ENCODE data around the gene CC2D1B.
"Not testable (repeated sequence)": the region's sequence is repeated elsewhere in the genome, so short reads cannot be mapped to it uniquely, and the experiment has no call there.

The CC2D1B gene

DNA sequence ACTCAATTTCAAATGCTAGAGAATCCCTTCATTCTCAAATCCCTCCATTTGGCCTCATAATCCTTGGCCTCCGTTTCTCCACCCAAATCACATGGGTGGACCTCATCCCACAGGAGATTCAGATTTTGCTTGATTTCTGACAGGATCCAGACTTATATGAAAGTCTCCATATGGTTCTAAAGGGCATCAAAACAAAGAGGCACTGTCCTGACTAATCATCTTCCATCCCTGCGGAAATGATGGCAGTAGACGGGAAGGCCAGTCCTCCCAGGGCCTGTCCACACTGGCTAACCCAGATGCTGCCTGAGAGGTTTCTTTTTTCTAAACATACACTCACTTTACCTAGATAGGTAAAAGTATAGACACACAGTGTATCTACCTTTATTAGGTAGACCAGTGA, 19.4 kb upstream of the CC2D1B start:
- no peaks in the 10 kb centered on the region for H3K27me3 ChIP-seq (ENCODE audit: control insufficient read depth, insufficient read depth, low read length)
- H3K9ac ChIP-seq (ENCODE audit: low read length) = no peak overlapping the region
- H3K4me3 ChIP-seq (ENCODE audit: low read length) = no peak overlapping the region
- no peaks in the 10 kb centered on the region for H3K36me3 ChIP-seq (ENCODE audit: control insufficient read depth, insufficient read depth, low read length)
- H3K4me1 ChIP-seq (ENCODE audit: control insufficient read depth, insufficient read depth, low read length) = no peaks in the 10 kb centered on the region
- no peaks in the 10 kb centered on the region for H3K9me3 ChIP-seq (ENCODE audit: control insufficient read depth, low read length)

DNA sequence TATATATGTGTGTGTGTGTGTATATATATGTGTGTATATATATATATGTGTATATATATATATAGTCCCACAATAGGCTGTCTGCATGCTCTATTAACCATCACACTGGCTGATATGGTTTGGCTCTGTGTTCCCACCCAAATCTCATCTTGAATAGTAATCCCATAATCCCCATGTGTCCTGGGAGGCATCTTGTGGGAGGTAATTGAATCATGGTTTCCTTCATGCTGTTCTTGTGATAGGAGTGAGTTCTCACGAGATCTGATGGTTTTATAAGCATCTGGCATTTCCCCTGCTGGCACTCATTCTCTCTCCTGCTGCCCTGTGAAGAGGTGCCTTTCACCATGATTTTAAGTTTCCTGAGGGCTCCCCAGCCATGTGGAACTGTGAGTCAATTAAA, 3.8 kb upstream of the CC2D1B start:
- not testable (repeated sequence) for H3K9me3 ChIP-seq (ENCODE audit: control insufficient read depth, low read length); H3K4me1 ChIP-seq (ENCODE audit: control insufficient read depth, insufficient read depth, low read length); H3K4me3 ChIP-seq (ENCODE audit: low read length); H3K9ac ChIP-seq (ENCODE audit: low read length); H3K27me3 ChIP-seq (ENCODE audit: control insufficient read depth, insufficient read depth, low read length); H3K36me3 ChIP-seq (ENCODE audit: control insufficient read depth, insufficient read depth, low read length)

DNA sequence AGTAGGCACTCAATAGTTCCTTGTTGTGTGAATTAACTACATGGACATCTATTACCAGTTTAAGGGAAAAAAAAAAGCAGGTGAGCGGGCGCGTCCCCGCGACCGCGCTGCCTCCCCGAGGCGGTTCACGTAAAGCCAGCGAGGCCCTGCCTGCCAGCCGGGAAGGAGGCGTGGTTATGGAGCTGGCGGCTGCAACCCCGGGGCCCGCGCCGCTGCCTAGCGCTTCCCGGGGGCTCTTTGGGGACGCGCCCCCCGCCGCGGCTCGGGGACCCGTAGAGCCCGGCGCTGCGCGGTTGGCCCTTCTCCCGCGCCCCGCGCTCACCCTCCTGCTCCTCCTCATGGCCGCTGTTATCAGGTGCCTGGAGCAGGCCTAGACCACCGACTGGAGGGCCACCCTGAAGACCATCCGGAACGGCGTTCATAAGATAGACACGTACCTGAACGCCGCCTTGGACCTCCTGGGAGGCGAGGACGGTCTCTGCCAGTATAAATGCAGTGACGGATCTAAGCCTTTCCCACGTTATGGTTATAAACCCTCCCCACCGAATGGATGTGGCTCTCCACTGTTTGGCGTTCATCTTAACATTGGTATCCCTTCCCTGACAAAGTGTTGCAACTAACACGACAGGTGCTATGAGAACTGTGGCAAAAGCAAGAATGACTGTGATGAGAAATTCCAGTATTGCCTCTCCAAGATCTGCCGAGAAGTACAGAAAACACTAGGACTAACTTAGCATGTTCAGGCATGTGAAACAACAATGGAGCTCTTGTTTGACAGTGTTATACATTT, 2.6 kb upstream of the CC2D1B start:
- Histone ChIP-seq H3K36me3 (ENCODE audit: control insufficient read depth, insufficient read depth, low read length) (no peaks in the 10 kb centered on the region), H3K27me3 (ENCODE audit: control insufficient read depth, insufficient read depth, low read length) (no peaks in the 10 kb centered on the region), H3K4me1 (ENCODE audit: control insufficient read depth, insufficient read depth, low read length) (peaks cover 14% of the 10 kb centered on the region), H3K4me3 (ENCODE audit: low read length) (no peak overlapping the region), H3K9ac (ENCODE audit: low read length) (peak overlapping the region; percentile 56), H3K9me3 (ENCODE audit: control insufficient read depth, low read length) (no peaks in the 10 kb centered on the region)

DNA sequence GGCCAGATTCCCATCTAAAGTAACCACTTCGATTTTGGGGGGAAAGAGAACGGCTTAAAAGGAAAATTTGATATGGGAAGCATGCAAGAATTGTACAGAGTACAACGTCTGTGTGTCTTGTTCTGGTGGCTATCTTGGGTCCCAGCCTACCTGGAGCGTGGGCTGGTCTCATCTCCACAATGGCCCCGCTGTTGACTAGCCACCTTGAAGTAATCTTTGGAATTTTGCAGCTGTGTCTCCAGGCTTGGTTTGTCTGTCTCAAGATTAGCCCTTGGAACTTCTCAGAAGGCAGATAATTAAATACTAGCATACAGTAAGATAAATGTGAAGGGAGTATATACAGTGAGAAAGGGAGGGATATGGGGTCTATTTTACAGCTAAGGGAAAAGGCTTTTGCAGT, 1.3 kb upstream of the CC2D1B start:
- no peak overlapping the region for H3K9ac ChIP-seq (ENCODE audit: low read length)
- H3K36me3 ChIP-seq (ENCODE audit: control insufficient read depth, insufficient read depth, low read length) = peaks cover 4% of the 10 kb centered on the region
- H3K9me3 ChIP-seq (ENCODE audit: control insufficient read depth, low read length) = no peaks in the 10 kb centered on the region
- no peak overlapping the region for H3K4me3 ChIP-seq (ENCODE audit: low read length)
- H3K27me3 ChIP-seq (ENCODE audit: control insufficient read depth, insufficient read depth, low read length) = no peaks in the 10 kb centered on the region
- H3K4me1 ChIP-seq (ENCODE audit: control insufficient read depth, insufficient read depth, low read length) = peaks cover 14% of the 10 kb centered on the region

DNA sequence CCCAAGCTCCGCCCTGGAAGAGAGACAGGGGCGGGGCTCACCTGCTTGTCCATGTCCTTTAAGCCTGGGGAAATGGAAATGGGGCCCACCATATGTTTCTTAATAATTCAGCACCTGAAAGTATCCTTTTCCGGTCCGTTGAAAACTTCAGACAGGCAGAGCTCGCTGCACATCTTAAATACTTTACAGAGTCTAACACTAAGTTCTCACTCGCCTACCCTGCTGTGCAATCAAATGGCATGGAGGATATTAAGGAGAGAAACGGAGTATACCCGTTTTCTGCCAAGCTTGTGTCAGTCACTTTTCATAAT, 467 bp upstream of the CC2D1B start:
- Histone ChIP-seq H3K9ac (ENCODE audit: low read length) (no peak overlapping the region), H3K4me3 (ENCODE audit: low read length) (no peak overlapping the region), H3K4me1 (ENCODE audit: control insufficient read depth, insufficient read depth, low read length) (peaks cover 14% of the 10 kb centered on the region), H3K27me3 (ENCODE audit: control insufficient read depth, insufficient read depth, low read length) (no peaks in the 10 kb centered on the region), H3K36me3 (ENCODE audit: control insufficient read depth, insufficient read depth, low read length) (peaks cover 7% of the 10 kb centered on the region), H3K9me3 (ENCODE audit: control insufficient read depth, low read length) (no peaks in the 10 kb centered on the region)

DNA sequence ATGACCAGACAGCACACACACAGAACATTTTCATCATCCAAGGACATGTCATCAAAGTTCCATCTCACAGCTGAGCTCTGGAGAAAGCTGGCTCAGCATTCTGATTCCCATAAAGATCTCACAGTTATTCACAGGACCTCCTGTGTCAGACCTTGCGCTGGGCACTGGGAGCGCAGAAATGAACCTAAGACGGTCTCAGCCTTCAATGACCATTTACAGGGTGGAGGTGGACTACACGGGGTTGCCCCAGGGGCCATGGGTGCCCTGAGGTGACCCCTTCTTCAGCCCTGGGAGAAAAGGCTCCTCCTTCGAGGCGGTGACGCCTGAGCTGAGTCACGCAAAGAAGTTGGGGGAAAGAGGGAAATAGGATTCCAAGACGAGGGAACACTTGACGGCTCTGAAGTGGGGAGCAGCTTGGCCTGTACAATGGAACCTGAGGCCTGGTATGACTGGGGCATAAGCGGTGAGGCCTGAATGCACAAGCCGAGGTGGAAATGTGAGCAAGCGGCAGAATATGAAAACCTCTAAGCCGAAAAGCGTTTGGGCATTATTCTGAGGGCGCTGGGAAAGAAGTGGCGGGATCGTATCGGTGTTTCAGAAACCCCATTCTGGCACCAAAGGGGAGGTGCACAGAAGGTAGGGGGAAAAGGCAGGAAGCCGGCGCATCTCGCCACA, 797 bp downstream of the CC2D1B start:
- Histone ChIP-seq H3K4me3 (ENCODE audit: low read length) (peak overlapping the region; percentile 77), H3K9me3 (ENCODE audit: control insufficient read depth, low read length) (no peaks in the 10 kb centered on the region), H3K27me3 (ENCODE audit: control insufficient read depth, insufficient read depth, low read length) (no peaks in the 10 kb centered on the region)

DNA sequence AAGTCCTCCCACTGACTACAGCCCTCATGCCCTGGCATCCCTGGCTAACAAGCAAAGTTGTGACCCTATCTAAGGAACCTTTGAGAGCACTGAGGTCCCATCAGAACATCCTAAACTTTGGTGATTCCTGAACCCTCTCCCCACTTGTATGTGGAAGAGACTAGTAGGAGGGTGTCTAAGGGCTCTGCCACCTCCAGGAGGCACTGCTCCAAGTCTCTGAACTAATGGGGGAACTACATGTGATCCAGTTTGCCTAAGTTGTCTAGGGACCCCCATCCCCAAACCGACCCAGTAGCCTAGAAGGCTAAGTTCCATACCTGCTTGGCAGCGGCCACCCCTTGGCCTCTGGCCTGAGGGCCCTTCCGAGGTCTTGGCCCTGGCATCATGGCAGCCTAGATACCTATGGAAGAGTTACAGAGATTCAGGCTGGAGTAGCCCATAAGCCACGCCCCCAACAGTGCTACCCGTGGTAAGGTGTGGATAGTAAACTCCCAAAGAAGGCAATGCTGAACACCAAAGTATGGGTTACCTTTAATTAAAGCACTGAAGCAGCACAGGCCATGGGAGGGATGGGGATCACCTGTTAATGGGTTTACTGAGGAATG, 1.7 kb downstream of the CC2D1B start:
- Histone ChIP-seq H3K4me3 (ENCODE audit: low read length) (no peak overlapping the region), H3K9me3 (ENCODE audit: control insufficient read depth, low read length) (no peaks in the 10 kb centered on the region), H3K36me3 (ENCODE audit: control insufficient read depth, insufficient read depth, low read length) (peaks cover 28% of the 10 kb centered on the region), H3K4me1 (ENCODE audit: control insufficient read depth, insufficient read depth, low read length) (peaks cover 14% of the 10 kb centered on the region), H3K27me3 (ENCODE audit: control insufficient read depth, insufficient read depth, low read length) (no peaks in the 10 kb centered on the region), H3K9ac (ENCODE audit: low read length) (no peak overlapping the region)

More for the DNA sequence above, 797 bp downstream of the CC2D1B start:
- peaks cover 20% of the 10 kb centered on the region for H3K36me3 ChIP-seq (ENCODE audit: control insufficient read depth, insufficient read depth, low read length)
- peak overlapping the region; percentile 93 for H3K9ac ChIP-seq (ENCODE audit: low read length)
- peaks cover 14% of the 10 kb centered on the region for H3K4me1 ChIP-seq (ENCODE audit: control insufficient read depth, insufficient read depth, low read length)

DNA sequence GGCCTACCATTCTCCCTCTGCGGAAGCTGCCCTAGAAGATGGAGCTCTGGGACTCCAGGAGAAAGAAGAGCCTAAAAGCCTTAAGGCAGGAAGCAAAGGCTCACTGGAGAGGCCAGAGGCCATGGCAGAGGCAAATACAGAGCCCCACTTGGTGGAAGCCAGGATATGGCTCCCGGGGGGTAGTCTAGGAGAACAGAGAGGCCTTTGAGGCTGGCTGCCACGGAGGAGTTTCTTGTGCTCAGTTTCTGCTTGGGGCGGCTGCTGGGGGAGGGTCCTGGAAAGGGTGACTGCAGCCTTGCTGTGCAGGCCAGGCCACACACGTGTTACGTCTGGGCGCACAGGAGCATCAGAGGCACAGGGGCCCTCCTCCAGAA, 5.4 kb downstream of the CC2D1B start:
- Histone ChIP-seq H3K36me3 (ENCODE audit: control insufficient read depth, insufficient read depth, low read length) (peaks cover 61% of the 10 kb centered on the region), H3K4me1 (ENCODE audit: control insufficient read depth, insufficient read depth, low read length) (peaks cover 14% of the 10 kb centered on the region), H3K9me3 (ENCODE audit: control insufficient read depth, low read length) (no peaks in the 10 kb centered on the region), H3K4me3 (ENCODE audit: low read length) (no peak overlapping the region), H3K27me3 (ENCODE audit: control insufficient read depth, insufficient read depth, low read length) (no peaks in the 10 kb centered on the region), H3K9ac (ENCODE audit: low read length) (no peak overlapping the region)

DNA sequence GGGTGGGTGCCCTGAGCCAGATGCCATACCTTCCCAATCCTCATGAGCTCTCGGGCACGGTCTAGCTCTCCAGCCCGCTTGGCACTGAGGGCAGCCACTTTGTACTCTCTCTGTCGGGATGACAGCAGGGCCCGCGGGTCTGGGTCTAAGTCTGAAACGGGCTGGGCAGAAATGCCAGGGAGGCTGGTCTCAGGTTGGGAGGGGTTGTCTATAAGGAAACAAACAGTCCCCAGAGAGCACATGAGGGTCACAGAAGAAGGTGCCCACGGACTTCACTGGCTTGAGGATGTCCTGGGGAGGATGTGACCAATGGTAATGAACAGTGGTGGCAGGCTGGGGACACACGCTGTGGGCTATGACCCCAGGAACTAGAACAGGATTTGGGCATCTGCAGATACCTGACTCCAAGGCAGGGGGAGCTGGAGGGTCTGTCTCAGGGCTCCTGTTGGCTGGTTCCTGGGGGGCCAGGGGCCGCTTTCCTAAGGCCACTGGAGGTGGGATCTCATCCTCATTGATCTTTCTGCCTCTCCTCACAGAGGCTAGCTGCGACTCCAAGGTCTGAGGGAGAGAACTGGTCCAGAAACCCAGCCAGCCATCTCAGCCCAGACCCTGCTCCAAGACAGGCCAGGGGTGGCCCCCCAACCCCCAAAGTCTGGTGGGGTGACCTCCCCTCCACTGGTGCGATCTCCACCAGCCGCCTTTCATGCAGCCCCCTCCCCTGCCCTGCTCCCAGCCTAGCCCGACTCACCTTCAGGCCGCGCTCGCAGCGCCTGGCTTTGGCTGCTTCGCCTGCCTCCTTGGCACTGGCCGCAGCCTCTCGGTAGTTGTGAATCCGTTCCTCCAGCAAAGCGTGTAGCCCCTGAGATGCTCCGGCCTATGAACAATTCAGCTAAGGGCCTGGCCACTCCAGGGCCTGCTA, 6.1 kb downstream of the CC2D1B start:
- Histone ChIP-seq H3K4me1 (ENCODE audit: control insufficient read depth, insufficient read depth, low read length) (peaks cover 10% of the 10 kb centered on the region), H3K36me3 (ENCODE audit: control insufficient read depth, insufficient read depth, low read length) (peaks cover 65% of the 10 kb centered on the region), H3K27me3 (ENCODE audit: control insufficient read depth, insufficient read depth, low read length) (no peaks in the 10 kb centered on the region), H3K4me3 (ENCODE audit: low read length) (no peak overlapping the region), H3K9ac (ENCODE audit: low read length) (no peak overlapping the region), H3K9me3 (ENCODE audit: control insufficient read depth, low read length) (no peaks in the 10 kb centered on the region)

DNA sequence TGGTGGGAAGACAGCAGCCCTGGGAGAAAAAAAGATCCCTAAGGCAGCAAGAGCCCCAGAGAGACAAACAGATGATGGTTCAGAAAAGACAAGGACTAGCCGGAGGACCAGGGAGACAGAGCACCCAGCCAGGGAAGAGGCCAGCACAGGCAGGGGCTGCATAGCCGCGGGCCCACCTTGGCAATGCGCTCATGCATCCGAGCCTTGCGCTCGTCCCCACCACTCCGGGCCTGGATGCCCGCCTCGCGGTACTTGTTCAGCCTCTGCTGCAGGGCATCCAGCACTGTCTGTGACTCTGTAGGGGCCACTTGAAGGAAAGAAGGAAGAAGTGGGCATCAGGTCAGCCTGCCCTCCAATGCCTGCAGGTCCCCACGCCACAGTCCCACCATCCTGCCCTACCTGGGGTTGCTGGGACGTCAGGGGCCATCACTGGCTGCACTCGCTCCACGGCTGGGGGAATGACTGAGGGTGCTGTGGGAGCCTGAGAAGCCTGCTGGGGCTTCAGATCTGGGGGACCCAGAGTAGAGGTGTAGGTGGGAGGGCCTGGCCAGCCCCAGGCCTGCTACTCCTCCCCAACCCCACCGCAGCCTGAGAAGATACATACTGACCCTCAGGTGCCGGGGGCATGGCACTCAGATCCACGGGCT, 7.0 kb downstream of the CC2D1B start:
- Histone ChIP-seq H3K4me3 (ENCODE audit: low read length) (no peak overlapping the region), H3K36me3 (ENCODE audit: control insufficient read depth, insufficient read depth, low read length) (peaks cover 65% of the 10 kb centered on the region), H3K27me3 (ENCODE audit: control insufficient read depth, insufficient read depth, low read length) (no peaks in the 10 kb centered on the region)

DNA sequence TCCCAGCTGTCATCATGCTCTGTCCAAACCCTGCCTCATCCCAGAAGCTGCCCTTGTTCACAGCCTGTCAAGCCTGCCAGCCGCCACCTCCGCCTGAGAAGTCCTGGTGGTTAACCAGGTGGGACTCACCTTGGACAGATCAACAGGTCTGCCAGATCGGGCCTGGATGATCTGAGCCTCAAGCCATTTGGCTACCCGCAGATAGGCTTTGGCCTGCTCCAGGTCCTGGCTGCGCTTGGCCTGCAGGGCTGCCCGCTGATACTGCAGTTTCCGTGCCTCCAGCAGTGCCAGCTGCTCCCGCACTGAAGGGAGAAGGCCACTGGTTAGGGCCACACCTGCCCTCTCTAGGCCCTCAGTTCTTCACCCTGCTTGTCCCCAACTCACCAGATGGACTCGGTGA, 8.6 kb downstream of the CC2D1B start:
- no peaks in the 10 kb centered on the region for H3K4me1 ChIP-seq (ENCODE audit: control insufficient read depth, insufficient read depth, low read length)
- peaks cover 62% of the 10 kb centered on the region for H3K36me3 ChIP-seq (ENCODE audit: control insufficient read depth, insufficient read depth, low read length)
- H3K9me3 ChIP-seq (ENCODE audit: control insufficient read depth, low read length) = no peaks in the 10 kb centered on the region
- H3K27me3 ChIP-seq (ENCODE audit: control insufficient read depth, insufficient read depth, low read length) = no peaks in the 10 kb centered on the region
- no peak overlapping the region for H3K9ac ChIP-seq (ENCODE audit: low read length)
- no peak overlapping the region for H3K4me3 ChIP-seq (ENCODE audit: low read length)

More for the DNA sequence above, 7.0 kb downstream of the CC2D1B start:
- H3K9ac ChIP-seq (ENCODE audit: low read length) = no peak overlapping the region
- no peaks in the 10 kb centered on the region for H3K4me1 ChIP-seq (ENCODE audit: control insufficient read depth, insufficient read depth, low read length)
- no peaks in the 10 kb centered on the region for H3K9me3 ChIP-seq (ENCODE audit: control insufficient read depth, low read length)

Measured in mucosa of stomach (tissue), 1 donor.